ENCODE measurements around the gene VAMP4.

VAMP4 gene

DNA sequence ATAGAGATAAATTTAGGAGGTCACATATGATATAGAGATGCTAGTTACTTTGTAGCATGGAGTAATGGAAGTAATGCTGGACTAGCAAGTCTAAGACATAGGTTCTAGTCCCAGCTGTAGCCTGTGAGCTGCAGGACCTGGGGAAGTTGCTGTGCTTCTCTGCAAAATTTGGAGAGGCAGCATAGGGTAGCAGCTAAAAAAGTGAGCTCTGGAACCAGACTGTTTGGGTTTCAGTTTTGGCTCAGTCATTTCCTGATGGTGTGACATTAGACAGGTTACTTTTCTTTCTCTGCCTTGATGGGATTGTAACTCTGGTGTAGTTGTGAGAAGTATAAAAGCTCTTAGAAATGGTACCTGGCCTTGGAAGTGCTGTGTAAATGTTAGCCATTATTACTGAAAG lies 42.9 kb upstream of the VAMP4 start:
- DNase-seq (ENCODE audit: low read depth), result no peak
- in situ Hi-C loops (cut with HindIII; ENCODE audit: low sequenced_read_pairs), result no loop called here
- no peak overlapping the region for H3K4me3 ChIP-seq (ENCODE audit: low read depth, low read length)
- TF ChIP-seq, protein P1, sequence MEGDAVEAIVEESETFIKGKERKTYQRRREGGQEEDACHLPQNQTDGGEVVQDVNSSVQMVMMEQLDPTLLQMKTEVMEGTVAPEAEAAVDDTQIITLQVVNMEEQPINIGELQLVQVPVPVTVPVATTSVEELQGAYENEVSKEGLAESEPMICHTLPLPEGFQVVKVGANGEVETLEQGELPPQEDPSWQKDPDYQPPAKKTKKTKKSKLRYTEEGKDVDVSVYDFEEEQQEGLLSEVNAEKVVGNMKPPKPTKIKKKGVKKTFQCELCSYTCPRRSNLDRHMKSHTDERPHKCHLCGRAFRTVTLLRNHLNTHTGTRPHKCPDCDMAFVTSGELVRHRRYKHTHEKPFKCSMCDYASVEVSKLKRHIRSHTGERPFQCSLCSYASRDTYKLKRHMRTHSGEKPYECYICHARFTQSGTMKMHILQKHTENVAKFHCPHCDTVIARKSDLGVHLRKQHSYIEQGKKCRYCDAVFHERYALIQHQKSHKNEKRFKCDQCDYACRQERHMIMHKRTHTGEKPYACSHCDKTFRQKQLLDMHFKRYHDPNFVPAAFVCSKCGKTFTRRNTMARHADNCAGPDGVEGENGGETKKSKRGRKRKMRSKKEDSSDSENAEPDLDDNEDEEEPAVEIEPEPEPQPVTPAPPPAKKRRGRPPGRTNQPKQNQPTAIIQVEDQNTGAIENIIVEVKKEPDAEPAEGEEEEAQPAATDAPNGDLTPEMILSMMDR (IDR thresholded peaks at IDR 0.05; ENCODE audit: low read depth, low read length, missing control alignments), result no peak

DNA sequence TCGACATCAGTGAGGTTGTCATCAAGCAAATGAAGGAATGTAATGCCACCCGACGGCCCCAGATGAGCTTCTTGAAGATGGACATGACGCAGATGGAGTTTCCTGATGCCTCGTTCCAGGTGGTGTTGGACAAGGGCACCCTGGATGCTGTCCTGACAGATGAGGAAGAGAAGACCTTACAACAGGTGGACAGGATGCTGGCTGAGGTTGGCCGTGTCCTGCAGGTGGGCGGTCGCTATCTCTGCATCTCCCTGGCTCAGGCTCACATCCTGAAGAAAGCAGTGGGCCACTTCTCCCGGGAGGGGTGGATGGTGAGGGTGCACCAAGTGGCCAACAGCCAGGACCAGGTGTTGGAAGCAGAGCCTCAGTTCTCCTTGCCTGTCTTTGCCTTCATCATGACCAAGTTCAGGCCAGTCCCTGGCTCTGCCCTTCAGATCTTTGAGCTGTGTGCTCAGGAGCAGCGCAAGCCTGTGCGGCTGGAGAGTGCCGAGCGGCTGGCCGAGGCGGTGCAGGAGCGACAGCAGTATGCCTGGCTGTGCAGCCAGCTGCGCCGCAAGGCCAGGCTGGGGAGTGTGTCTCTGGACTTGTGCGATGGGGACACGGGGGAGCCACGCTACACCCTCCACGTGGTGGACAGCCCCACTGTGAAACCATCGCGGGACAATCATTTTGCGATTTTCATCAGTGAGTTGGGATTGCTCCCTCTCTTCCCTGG lies 42.1 kb upstream of the VAMP4 start:
- in situ Hi-C loops (cut with HindIII; ENCODE audit: low sequenced_read_pairs), result no loop called here
- TF ChIP-seq, protein P1 (IDR thresholded peaks at IDR 0.05; ENCODE audit: low read depth, low read length, missing control alignments), result no peak
- no peak for DNase-seq (ENCODE audit: low read depth)
- no peak overlapping the region for H3K4me3 ChIP-seq (ENCODE audit: low read depth, low read length)

DNA sequence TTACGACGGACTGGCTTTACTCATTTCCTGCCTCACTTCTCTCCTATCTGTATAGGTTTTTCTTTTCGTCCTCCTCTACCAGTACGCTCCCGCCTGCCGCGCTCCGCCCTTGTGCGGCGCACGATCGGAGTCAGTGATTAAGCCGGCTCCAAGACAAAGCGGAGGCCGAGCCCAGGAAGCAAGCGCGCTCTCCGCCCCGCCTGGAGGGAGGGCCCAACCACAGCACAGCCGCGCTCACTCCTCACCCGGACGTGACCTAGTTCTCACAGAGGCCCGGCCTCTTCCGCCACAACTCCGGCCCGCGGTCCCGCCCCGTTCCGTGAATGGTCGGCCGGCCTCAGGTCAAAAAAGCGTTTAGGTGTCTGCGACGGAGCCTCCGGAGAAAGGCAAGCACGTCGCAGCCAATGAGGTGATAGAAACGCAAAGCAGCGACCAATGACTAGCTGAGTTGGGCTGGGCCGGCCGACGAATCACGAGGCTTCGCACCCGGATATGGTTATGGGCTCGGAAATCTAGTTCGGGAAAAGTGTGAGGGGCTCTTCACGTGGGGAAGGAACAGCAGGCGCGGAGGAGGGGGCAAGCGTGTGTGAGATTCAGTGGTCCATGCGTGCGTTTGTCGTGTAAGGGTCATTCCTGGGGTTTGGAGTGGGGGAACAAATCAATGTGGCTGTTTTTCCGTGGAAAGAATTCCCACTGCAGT lies 39.5 kb upstream of the VAMP4 start, which contains the start of gene METTL13:
Gene METTL13, plus strand, starts transcription at position 485 of the 700 bp plus-strand sequence. CDS start 308 bp downstream, outside the sequence.
- peak within 1 kb of the TSS; percentile 70 for H3K4me3 ChIP-seq (ENCODE audit: low read depth, low read length)
- TF ChIP-seq, protein P1 (IDR thresholded peaks at IDR 0.05; ENCODE audit: low read depth, low read length, missing control alignments), result no peak
- peak; percentile 98 for DNase-seq (ENCODE audit: low read depth)
- in situ Hi-C loops (cut with HindIII; ENCODE audit: low sequenced_read_pairs), result no loop called here

DNA sequence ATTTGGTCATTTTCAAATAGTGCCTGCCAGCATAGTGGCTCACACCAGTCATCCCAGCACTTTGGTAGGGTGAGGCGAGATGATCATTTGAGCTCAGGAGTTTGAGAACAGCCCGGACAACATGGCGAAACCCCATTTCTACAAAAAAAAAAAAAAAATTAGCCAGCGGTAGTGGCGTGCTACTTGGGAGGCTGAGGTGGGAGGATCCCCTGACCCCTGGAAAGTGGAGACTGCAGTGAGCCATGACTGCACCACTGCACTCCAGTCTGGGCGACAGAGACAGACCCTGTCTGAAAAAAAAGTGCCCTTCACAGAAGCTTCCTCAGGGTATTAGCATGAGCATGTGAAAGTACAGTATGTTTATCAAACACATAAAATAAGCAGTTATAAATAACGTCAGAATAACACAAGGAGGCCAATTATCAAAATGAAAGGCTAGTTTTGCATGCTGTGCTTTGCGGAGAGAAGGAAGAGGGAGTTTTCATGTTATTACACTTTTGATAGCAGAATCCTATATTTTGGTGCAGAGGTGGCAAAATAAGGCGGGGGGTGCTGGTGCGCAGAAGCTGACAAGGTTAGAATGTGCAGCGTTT lies 38.8 kb upstream of the VAMP4 start:
- no peak for DNase-seq (ENCODE audit: low read depth)
- TF ChIP-seq, protein P1 (IDR thresholded peaks at IDR 0.05; ENCODE audit: low read depth, low read length, missing control alignments), result no peak
- in situ Hi-C loops (cut with HindIII; ENCODE audit: low sequenced_read_pairs), result no loop called here
- H3K4me3 ChIP-seq (ENCODE audit: low read depth, low read length), result peak overlapping the region; percentile 70

DNA sequence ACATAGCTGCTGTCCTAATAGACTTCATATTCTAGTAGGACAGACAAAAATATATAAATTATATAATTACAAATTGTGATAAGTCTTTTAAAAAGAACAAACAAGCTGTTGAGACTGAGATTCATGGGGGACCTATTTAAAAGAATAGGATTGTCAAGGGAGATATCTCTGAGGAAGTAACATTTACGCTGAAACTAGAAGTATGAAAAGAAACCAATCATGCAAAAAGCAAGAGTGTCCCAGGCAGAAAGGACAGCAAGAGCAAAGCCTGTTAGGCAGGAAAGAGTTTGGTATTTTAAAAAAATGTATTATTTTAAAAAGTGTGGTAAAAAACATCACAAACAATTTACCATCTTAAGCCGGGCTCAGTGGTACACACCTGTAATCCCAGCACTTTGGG lies 30.4 kb upstream of the VAMP4 start:
- no peak for DNase-seq (ENCODE audit: low read depth)
- no peak overlapping the region for H3K4me3 ChIP-seq (ENCODE audit: low read depth, low read length)
- TF ChIP-seq, protein P1 (IDR thresholded peaks at IDR 0.05; ENCODE audit: low read depth, low read length, missing control alignments), result no peak
- in situ Hi-C loops (cut with HindIII; ENCODE audit: low sequenced_read_pairs), result no loop called here

DNA sequence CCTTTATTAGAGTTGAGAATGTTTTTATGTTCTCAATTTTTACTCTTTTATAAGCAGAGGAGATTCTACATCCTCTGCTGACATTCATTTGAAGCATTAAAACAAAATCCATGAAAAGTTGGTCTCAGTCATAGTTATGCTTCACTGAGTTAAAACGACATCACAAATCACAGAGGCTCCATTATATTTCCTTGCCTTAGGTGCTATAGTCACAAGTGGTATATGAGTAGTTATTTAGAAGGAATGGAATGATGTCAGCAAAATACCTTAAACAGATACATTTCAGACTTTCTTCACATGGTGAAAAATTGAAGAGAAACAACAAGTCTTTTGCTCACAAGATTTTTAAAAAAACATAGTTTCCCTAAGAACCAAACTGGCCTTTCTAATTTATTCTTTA lies 27.9 kb upstream of the VAMP4 start:
- in situ Hi-C loops (cut with HindIII; ENCODE audit: low sequenced_read_pairs), result no loop called here
- H3K4me3 ChIP-seq (ENCODE audit: low read depth, low read length), result no peak overlapping the region
- no peak for DNase-seq (ENCODE audit: low read depth)
- TF ChIP-seq, protein P1 (IDR thresholded peaks at IDR 0.05; ENCODE audit: low read depth, low read length, missing control alignments), result no peak
